HUES64 (cell line): ENCODE results near the gene ALDH1B1.
A peak's percentile ranks its signal among the peaks of the same experiment; 100 is the strongest.

Experiments used
- H3K27ac ChIP-seq: 2 replicates; pipeline ENCODE4 v1.7.0; 2013; ENCODE audit warnings: low read depth, low read length, inconsistent platforms
- H3K27me3 ChIP-seq: 2 replicates; pipeline ENCODE4 v1.6.1; 2013; ENCODE audit warnings: mild to moderate bottlenecking, low read length; ENCODE audit not compliant: insufficient read depth
- H3K36me3 ChIP-seq: 2 replicates; pipeline ENCODE4 v1.6.1; 2013; ENCODE audit warnings: mild to moderate bottlenecking, low read length; ENCODE audit not compliant: insufficient read depth
- H3K4me1 ChIP-seq: 2 replicates; pipeline ENCODE4 v1.6.1; 2013; ENCODE audit warnings: mild to moderate bottlenecking, low read length, moderate library complexity; ENCODE audit not compliant: insufficient read depth
- H3K4me3 ChIP-seq: 2 replicates; pipeline ENCODE4 v1.5.1; 2013; ENCODE audit warnings: mild to moderate bottlenecking, low read length, moderate library complexity
- H3K9ac ChIP-seq: 2 replicates; pipeline ENCODE4 v1.6.1; 2013; ENCODE audit warnings: mild to moderate bottlenecking, low read depth, low read length
- H3K9me3 ChIP-seq: 2 replicates; pipeline ENCODE4 v1.6.1; 2013; ENCODE audit warnings: low read depth, low read length; ENCODE audit not compliant: insufficient read depth
- WGBS: fragments of 150-250, 120-280 bp; methylation state at CpG from one replicate; pipeline ENCODE4 v1.1.7; 2013; ENCODE audit warnings: missing lambda C conversion rate; 5-methylcytosine and 5-hydroxymethylcytosine counted together

Gene ALDH1B1

DNA sequence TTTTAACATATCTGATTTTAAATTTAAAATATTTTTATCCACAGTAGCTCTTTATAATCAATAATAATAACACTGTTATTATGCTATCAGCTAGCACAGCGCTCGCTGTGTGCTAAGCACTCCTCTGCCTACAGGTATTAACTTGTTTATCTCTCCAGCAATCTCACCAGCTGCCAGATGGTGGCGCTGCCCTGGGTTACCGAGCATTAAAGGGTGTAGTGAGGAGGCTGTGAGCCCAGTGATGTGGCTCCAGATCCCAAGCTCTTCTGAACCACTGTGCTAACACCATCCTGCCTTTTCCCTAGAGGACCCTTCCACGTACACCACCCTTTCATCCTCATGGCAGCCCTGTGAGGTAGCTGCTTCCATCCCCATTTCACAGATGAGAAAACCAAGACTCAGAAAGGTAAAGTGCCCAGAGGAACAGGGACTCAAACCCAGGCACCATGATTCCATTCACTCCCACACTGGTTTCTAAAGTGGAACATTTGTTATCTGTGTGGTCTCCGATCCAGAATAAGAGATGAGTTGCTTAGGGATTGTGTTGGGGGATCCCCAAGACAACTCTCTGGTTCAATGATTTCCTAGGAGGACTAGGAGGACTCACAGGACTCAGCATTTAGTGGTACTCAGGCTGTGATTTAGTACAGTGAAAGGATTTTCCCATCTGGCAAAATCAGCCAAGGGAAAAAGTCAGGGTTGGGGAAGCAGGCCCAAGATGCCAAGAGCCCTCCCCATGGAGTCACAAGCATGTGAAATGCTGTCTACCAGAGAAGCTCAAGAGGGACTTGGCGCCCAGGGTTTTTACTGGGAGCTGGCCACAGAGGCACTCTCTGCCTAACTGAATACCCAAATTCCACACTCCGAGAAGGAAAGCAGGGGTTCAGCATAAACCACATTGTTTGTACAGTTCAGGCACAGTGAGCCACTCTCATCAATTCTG lies 24.8 kb downstream of the ALDH1B1 start:
- no peaks in the 10 kb centered on the region for H3K36me3 ChIP-seq
- H3K4me3 ChIP-seq: no peak overlapping the region
- H3K4me1 ChIP-seq: peaks cover 40% of the 10 kb centered on the region
- H3K9ac ChIP-seq: no peak overlapping the region
- H3K27ac ChIP-seq: no peak overlapping the region
- no peaks in the 10 kb centered on the region for H3K9me3 ChIP-seq
- WGBS: 74% methylated on average over 7 of the region's 8 CpGs
- no peaks in the 10 kb centered on the region for H3K27me3 ChIP-seq

DNA sequence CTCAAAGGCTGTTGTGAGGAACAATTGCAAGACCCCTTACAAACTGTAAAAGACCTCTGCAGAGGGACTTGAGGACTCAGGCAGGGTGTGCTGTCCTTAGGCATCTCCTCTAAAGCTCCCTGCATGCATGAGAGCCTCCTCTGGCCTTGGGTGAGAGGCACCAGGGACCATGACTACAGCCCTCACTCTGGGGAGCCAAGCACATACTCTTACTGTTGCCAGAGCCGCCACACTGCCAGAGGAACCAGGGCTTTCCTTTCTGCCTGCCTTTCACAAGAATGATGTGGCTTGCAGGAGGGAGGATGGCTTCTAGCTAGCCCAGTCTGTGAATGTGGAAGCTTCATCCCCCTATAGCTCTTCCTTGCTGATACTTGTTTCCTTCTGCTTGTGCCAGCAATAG lies 25.9 kb downstream of the ALDH1B1 start:
- no peaks in the 10 kb centered on the region for H3K36me3 ChIP-seq
- H3K9me3 ChIP-seq: no peaks in the 10 kb centered on the region
- no peak overlapping the region for H3K4me3 ChIP-seq
- H3K27me3 ChIP-seq: peaks cover 10% of the 10 kb centered on the region
- H3K27ac ChIP-seq: no peak overlapping the region
- no peak overlapping the region for H3K9ac ChIP-seq
- H3K4me1 ChIP-seq: peaks cover 50% of the 10 kb centered on the region
- 92% methylated on average over 1 of the region's 1 CpG for WGBS

DNA sequence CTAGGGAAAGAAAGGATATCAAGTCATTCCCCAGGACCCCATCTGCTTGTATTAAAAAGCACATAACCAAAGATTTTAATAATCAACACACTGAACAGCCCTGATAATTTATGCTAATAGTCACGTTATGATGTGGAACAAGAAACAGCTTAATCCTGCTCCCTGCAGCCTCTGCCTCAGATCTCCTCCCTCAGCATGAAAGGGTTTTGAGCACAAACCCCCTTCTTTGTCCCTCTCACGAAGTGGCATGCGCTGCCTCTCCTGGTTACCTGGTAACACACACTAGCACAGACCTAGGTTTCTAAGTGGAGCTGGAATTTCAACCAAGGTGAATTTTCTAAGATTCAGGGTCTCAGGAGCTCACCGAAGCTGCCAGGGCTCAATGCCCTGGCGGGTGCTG lies 26.7 kb downstream of the ALDH1B1 start:
- Histone ChIP-seq H3K4me3 (no peak overlapping the region), H3K4me1 (peaks cover 50% of the 10 kb centered on the region), H3K9me3 (no peaks in the 10 kb centered on the region), H3K9ac (no peak overlapping the region), H3K27ac (no peak overlapping the region), H3K36me3 (no peaks in the 10 kb centered on the region), H3K27me3 (peaks cover 17% of the 10 kb centered on the region)
- 63% methylated on average over 5 of the region's 5 CpGs for WGBS

DNA sequence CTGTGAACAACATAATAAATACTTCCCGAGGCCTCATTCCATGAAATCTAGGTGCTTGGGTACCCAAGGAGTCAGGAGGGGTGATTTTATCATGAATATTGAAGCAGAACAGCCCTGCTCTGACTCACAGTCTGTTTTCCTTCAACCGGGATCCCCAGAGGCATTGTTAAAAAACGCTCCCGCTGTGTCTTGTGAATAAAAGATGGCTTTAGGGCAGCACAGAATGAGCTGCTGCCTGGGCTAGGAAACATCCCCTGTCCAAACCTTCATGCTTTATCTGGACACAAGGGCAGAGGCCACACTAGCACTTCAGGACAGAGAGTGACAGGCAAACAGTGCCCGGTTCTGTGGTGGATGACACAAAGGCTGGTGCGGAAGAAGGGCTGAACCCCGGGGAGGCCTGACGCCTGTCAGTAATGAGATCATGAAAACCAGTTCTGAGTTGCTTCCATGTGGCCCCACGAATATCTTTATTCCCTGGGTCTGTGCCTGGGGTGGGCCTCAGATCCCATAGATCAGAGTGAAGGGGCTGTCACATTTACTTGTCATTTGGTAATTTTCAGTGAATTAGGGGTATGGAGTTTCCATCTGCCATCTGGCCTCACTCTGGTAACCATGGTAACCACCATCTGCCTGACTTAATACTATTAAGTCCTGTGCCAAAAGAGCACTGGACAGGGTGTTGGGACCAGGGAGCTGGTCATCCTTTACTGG lies 29.2 kb downstream of the ALDH1B1 start:
- H3K27me3 ChIP-seq: peaks cover 42% of the 10 kb centered on the region
- no peak overlapping the region for H3K9ac ChIP-seq
- no peaks in the 10 kb centered on the region for H3K36me3 ChIP-seq
- peaks cover 42% of the 10 kb centered on the region for H3K4me1 ChIP-seq
- H3K4me3 ChIP-seq: no peak overlapping the region
- 24% methylated on average over 9 of the region's 9 CpGs for WGBS
- peak overlapping the region; percentile 31; the same call in 1 of the 2 replicates for H3K27ac ChIP-seq
- no peaks in the 10 kb centered on the region for H3K9me3 ChIP-seq

DNA sequence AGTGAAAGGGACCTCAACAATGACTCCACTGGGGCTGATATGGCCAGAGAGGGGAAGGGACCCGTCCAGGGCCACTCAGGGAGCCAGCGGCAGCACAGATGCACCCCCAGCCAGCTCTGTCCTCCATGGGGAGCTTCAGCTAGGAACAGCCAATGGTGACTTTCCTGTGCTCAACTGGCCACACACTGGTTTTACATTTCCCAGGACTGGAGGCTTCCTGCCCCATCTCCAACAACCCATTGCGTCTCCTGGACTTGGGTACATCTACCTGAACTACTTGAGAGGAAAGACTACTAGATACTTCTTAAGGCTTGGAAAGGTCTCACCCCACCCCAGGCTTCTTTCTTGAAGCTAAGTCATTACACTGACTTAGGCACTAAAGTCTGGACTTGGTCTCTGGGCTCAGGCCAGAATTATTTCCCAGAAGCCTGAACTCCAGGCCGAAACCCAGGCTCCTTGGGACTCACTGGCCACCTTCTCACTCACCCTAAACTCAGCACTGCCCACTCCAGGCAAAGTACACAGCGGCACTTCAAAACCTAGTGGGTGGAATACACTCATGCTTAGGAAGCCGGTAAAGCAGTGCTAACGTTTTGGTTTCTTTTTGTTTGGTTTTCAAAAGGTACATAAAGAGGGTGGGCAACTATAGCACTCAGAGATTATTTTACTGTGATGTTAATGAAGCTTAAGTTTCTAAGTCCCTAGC lies 30.2 kb downstream of the ALDH1B1 start:
- WGBS: 79% methylated on average over 7 of the region's 7 CpGs
- peaks cover 51% of the 10 kb centered on the region for H3K27me3 ChIP-seq
- peaks cover 51% of the 10 kb centered on the region for H3K4me1 ChIP-seq
- H3K4me3 ChIP-seq: peak overlapping the region; percentile 57
- H3K27ac ChIP-seq: no peak overlapping the region
- no peak overlapping the region for H3K9ac ChIP-seq
- no peaks in the 10 kb centered on the region for H3K36me3 ChIP-seq
- no peaks in the 10 kb centered on the region for H3K9me3 ChIP-seq

DNA sequence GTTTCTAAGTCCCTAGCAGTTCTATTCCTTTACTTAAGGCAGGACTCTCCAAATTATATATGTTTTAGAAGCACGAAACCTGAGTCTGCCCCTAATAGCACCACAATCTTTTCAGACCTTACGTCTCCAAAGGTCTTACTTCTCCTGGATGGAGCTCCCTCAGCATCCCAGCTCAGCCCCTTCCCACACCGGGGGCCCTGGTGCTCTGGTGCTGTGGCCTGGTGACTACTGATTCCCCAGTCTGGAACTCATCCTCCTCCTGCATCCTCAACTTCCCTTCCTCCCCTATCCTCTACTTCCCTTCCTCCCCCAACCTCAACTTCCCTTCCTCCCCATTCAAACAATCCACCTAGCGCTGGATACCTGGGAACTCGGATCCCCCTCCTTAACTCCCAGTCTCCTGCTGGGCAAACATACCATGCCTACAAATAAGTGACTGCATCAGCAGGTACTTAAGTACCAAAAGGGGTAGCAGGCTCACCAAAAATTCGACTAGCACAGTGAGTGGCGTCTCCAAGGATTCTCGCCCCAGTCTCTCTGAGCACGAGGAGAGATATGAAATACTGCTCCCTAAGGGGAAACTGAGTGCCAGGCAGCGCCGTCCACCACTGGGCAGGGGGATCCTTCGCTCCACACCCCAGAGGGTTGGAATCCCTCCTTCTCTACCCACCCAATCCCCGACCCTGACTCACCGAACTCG lies 30.9 kb downstream of the ALDH1B1 start:
- Histone ChIP-seq H3K9ac (peak overlapping the region; percentile 53; the same call in 1 of the 2 replicates), H3K27ac (no peak overlapping the region), H3K4me3 (peak overlapping the region; percentile 57), H3K9me3 (no peaks in the 10 kb centered on the region), H3K4me1 (peaks cover 51% of the 10 kb centered on the region), H3K27me3 (peaks cover 56% of the 10 kb centered on the region), H3K36me3 (no peaks in the 10 kb centered on the region)
- WGBS: 34% methylated on average over 15 of the region's 15 CpGs

DNA sequence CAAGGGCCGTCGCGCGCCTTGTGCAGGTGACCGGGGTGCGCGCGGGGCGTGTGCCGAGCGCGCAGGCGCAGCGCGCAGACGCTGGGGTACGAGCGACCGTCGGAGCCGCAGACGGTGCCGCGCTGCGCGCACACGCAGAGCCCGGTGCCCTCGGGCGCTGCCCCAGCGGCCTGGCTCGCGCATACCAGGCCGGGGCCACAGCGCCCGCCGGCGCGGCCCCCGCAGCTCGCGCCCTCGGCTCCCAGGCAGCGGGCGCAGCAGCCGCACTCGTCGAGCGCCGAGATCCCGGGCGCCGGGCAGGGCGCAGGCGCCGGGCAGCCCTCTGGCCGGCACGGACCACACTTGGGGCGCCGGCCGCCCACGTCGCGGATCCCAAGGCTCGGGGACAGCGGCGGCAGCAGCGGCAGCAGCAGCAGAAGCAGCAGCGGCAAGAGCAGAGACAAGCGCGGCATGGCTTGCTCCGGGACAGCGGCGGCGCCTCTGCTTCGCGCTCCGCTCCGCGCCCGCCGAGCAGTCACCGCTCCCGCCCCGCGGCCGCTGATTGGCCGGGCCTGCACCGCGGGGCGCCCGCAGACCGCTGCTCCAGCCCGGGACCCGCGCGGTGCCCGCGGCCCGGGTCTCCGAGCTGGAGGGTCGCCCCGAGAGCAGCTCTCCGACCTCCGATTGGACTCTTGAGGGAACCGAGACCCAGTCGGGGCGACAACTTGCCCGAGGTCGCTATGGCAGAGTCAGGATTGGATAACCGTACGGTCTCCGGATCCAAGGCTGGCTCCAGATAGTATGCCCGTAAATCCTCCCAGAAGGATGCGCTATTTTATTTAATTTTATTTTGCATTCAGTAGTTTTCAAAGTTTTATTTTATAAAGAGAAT lies 31.7 kb downstream of the ALDH1B1 start, which contains the start of gene IGFBPL1:
Gene IGFBPL1, minus strand, starts transcription at position 482 of the 871 bp plus-strand sequence. Its CDS starts 30 bp downstream, at position 452.
- H3K4me3 ChIP-seq: peak within 1 kb of the TSS; percentile 57
- H3K9me3 ChIP-seq: no peaks in the 10 kb centered on the region
- peak within 1 kb of the TSS; percentile 53 for H3K9ac ChIP-seq
- no peaks in the 10 kb centered on the region for H3K36me3 ChIP-seq
- H3K4me1 ChIP-seq: peaks cover 43% of the 10 kb centered on the region
- 1% methylated on average over 114 of the region's 115 CpGs for WGBS
- H3K27me3 ChIP-seq: peaks cover 56% of the 10 kb centered on the region
- H3K27ac ChIP-seq: no peak within 1 kb of the TSS

DNA sequence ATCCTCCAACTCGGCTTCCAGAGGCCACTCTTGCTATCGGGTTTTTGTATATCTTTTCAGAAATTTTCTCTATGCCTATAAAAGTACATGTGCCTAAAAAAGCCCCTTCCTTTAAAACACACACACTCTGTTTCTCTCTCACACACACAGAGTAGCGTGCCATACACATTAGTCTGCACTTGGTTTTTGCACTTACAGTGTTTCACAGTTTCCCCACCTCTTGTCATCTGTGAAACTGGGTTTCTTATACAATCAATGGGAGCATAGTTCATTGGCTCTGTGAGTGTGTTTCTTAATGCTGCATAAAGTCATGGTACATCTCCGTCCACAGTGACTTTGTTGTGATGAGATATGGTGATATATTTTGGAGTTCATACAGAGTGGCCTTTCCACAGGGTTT lies 32.4 kb downstream of the ALDH1B1 start:
- H3K9me3 ChIP-seq: no peaks in the 10 kb centered on the region
- H3K9ac ChIP-seq: no peak overlapping the region
- no peaks in the 10 kb centered on the region for H3K36me3 ChIP-seq
- H3K4me1 ChIP-seq: peaks cover 39% of the 10 kb centered on the region
- 90% methylated on average over 4 of the region's 4 CpGs for WGBS
- peak overlapping the region; percentile 57; the same call in 1 of the 2 replicates for H3K4me3 ChIP-seq
- peaks cover 56% of the 10 kb centered on the region for H3K27me3 ChIP-seq
- no peak overlapping the region for H3K27ac ChIP-seq

DNA sequence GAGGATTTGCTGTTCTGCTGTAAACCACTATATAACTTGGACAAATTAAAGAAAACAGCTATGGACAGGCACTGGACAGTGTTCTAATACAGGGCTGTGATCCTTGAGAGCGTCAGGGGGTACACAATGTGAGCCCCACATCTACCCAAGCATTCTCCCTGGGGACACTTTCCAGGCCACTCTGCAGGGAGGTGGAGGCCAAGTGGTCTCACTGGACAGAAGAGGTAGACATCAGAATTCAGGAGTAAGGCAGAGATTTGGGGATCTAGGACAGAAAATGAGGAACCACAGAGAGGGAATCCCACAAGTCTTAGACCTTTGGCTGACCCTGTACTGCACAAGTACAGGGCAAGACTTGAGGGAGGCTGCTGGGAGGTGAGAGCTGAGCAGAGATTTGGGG lies 35.6 kb downstream of the ALDH1B1 start:
- Histone ChIP-seq H3K9me3 (no peaks in the 10 kb centered on the region), H3K9ac (no peak overlapping the region), H3K4me3 (no peak overlapping the region), H3K27ac (no peak overlapping the region), H3K27me3 (peaks cover 51% of the 10 kb centered on the region), H3K4me1 (peaks cover 17% of the 10 kb centered on the region), H3K36me3 (no peaks in the 10 kb centered on the region)
- 100% methylated on average over 1 of the region's 1 CpG for WGBS

DNA sequence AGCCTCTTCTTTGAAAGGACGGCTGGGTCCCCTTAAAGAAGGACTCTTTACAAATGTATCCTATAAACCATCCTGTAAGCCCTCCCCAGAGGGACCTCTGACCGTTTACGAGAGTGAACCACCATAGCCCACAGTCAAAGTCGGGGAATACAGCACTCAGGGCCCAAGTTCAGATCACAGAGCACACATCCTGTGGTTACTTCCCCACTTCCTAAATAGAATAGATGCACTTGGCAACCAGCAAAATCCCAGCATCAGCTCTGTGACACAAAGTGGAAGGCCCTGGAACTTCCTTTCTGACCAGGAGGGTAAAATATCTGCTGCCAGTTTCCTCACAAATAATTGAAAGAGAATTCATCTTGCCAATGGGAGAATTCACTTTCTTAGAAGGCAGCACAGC lies 38.6 kb downstream of the ALDH1B1 start:
- Histone ChIP-seq H3K27me3 (peaks cover 22% of the 10 kb centered on the region), H3K9ac (no peak overlapping the region), H3K4me3 (no peak overlapping the region), H3K4me1 (peaks cover 15% of the 10 kb centered on the region), H3K36me3 (no peaks in the 10 kb centered on the region), H3K9me3 (no peaks in the 10 kb centered on the region), H3K27ac (no peak overlapping the region)
- 94% methylated on average over 4 of the region's 4 CpGs for WGBS
